IgD-negative memory B cell (primary cell): ENCODE measurements around the gene CPXM1. TPM values are rescaled to one million over a fixed set of nuclear protein-coding genes. Genes with fewer than 3 reads are reported as not detected.

ENCODE experiments used
- H3K27ac Mint-ChIP-seq, 3 donors: one replicate each; pipeline ENCODE4 v1.8.0; 2020 to 2022; ENCODE audit warnings: mild to moderate bottlenecking in 3 of 3, mixed read lengths in 3 of 3, moderate library complexity in 1 of 3
- H3K27me3 Mint-ChIP-seq: one replicate; pipeline ENCODE4 v1.8.0; 2021; ENCODE audit warnings: mixed read lengths
- H3K36me3 Mint-ChIP-seq: one replicate; pipeline ENCODE4 v1.8.0; 2020; ENCODE audit warnings: mild to moderate bottlenecking, mixed read lengths
- H3K4me1 Mint-ChIP-seq, 3 donors: one replicate each; pipeline ENCODE4 v1.8.0; 2020 to 2022; ENCODE audit warnings: mixed read lengths in 3 of 3, mild to moderate bottlenecking in 1 of 3
- H3K4me3 Mint-ChIP-seq, 4 donors: one replicate each; pipeline ENCODE4 v1.8.0; 2020 to 2022; ENCODE audit warnings: mild to moderate bottlenecking in 4 of 4, mixed read lengths in 4 of 4, moderate library complexity in 3 of 4
- H3K9me3 Mint-ChIP-seq, 3 donors: one replicate each; pipeline ENCODE4 v1.8.0; 2020 to 2021; ENCODE audit warnings: mixed read lengths in 3 of 3, mild to moderate bottlenecking in 1 of 3
- polyA plus RNA-seq: library from polyadenylated mRNA; unstranded; fragments of 300-500 nt; fragmentation: Illumina TruSeq; gene quantifications from one replicate; pipeline ENCODE4 v1.2.3, GENCODE V29; 2021

Gene CPXM1
- polyA plus RNA-seq, 1 donor from 2014 or later: 1.1 TPM

- peaks cover 5 to 12% (median 8%) of the 10 kb centered on the region in 3 donors for H3K4me1 Mint-ChIP-seq
- H3K27ac Mint-ChIP-seq: no peak overlapping the region
- H3K36me3 Mint-ChIP-seq: peaks cover under 1% of the 10 kb centered on the region
- peaks cover 0 to under 1% (median 0%) of the 10 kb centered on the region in 3 donors for H3K9me3 Mint-ChIP-seq
- peaks cover 49% of the 10 kb centered on the region for H3K27me3 Mint-ChIP-seq
- H3K4me3 Mint-ChIP-seq: no peak overlapping the region
These were observed 44.3 kb downstream of the CPXM1 start for GRCh38 chr20:2756056-2756611.

- Mint-ChIP-seq H3K4me3 (no peak overlapping the region), H3K4me1 (peaks cover 5 to 15% (median 14%) of the 10 kb centered on the region in 3 donors), H3K9me3 (no peaks in the 10 kb centered on the region), H3K27me3 (peaks cover 52% of the 10 kb centered on the region), H3K36me3 (no peaks in the 10 kb centered on the region), H3K27ac (no peak overlapping the region)
These were observed 44.9 kb downstream of the CPXM1 start for GRCh38 chr20:2755451-2756055.

GRCh38 chr20:2754424-2754823 is 46.0 kb downstream of the CPXM1 start:
- Mint-ChIP-seq H3K9me3 (no peaks in the 10 kb centered on the region), H3K27ac (no peak overlapping the region), H3K4me3 (peak overlapping the region in 1 of 4 donors; percentile 31), H3K4me1 (peaks cover 5 to 15% (median 14%) of the 10 kb centered on the region in 3 donors), H3K27me3 (peaks cover 60% of the 10 kb centered on the region), H3K36me3 (no peaks in the 10 kb centered on the region)

- H3K27ac Mint-ChIP-seq: no peak overlapping the region
- H3K27me3 Mint-ChIP-seq: peaks cover 60% of the 10 kb centered on the region
- H3K4me1 Mint-ChIP-seq: peaks cover 5 to 15% (median 14%) of the 10 kb centered on the region in 3 donors
- H3K4me3 Mint-ChIP-seq: peak overlapping the region; percentile 31 to 92 (median 80)
- H3K9me3 Mint-ChIP-seq: no peaks in the 10 kb centered on the region
- H3K36me3 Mint-ChIP-seq: no peaks in the 10 kb centered on the region
These were observed 46.9 kb downstream of the CPXM1 start for GRCh38 chr20:2753461-2754040.

- H3K4me1 Mint-ChIP-seq: peaks cover 5 to 15% (median 14%) of the 10 kb centered on the region in 3 donors
- no peak overlapping the region for H3K27ac Mint-ChIP-seq
- H3K27me3 Mint-ChIP-seq: peaks cover 57% of the 10 kb centered on the region
These were observed 47.6 kb downstream of the CPXM1 start for GRCh38 chr20:2752567-2753460.

GRCh38 chr20:2751878-2752566 is 48.4 kb downstream of the CPXM1 start:
- peaks cover 51% of the 10 kb centered on the region for H3K27me3 Mint-ChIP-seq
- H3K36me3 Mint-ChIP-seq: no peaks in the 10 kb centered on the region
- H3K4me1 Mint-ChIP-seq: peaks cover 5 to 15% (median 14%) of the 10 kb centered on the region in 3 donors
- H3K27ac Mint-ChIP-seq: no peak overlapping the region
- H3K9me3 Mint-ChIP-seq: no peaks in the 10 kb centered on the region
- H3K4me3 Mint-ChIP-seq: peak overlapping the region in 1 of 4 donors; percentile 92

More at GRCh38 chr20:2752567-2753460, 47.6 kb downstream of the CPXM1 start:
- Mint-ChIP-seq H3K36me3 (no peaks in the 10 kb centered on the region), H3K4me3 (peak overlapping the region; percentile 31 to 92 (median 80)), H3K9me3 (no peaks in the 10 kb centered on the region)

GRCh38 chr20:2751347-2751877 is 49.0 kb downstream of the CPXM1 start:
- Mint-ChIP-seq H3K36me3 (no peaks in the 10 kb centered on the region), H3K4me3 (peak overlapping the region; percentile 64 to 86 (median 77)), H3K4me1 (peaks cover 5 to 15% (median 14%) of the 10 kb centered on the region in 3 donors), H3K9me3 (no peaks in the 10 kb centered on the region), H3K27me3 (peaks cover 45% of the 10 kb centered on the region), H3K27ac (no peak overlapping the region)

- H3K9me3 Mint-ChIP-seq: no peaks in the 10 kb centered on the region
- H3K4me3 Mint-ChIP-seq: peak overlapping the region; percentile 64 to 86 (median 74)
- no peaks in the 10 kb centered on the region for H3K36me3 Mint-ChIP-seq
- peaks cover 5 to 15% (median 14%) of the 10 kb centered on the region in 3 donors for H3K4me1 Mint-ChIP-seq
- peaks cover 43% of the 10 kb centered on the region for H3K27me3 Mint-ChIP-seq
- no peak overlapping the region for H3K27ac Mint-ChIP-seq
These were observed 49.8 kb downstream of the CPXM1 start for GRCh38 chr20:2750491-2751251.

GRCh38 chr20:2749951-2750490 is 50.4 kb downstream of the CPXM1 start:
- peaks cover 5 to 15% (median 14%) of the 10 kb centered on the region in 3 donors for H3K4me1 Mint-ChIP-seq
- peak overlapping the region in 2 of 4 donors; percentile 6 to 86 for H3K4me3 Mint-ChIP-seq
- no peaks in the 10 kb centered on the region for H3K36me3 Mint-ChIP-seq
- H3K27ac Mint-ChIP-seq: peak overlapping the region in 1 of 3 donors; percentile 57
- peaks cover 39% of the 10 kb centered on the region for H3K27me3 Mint-ChIP-seq
- no peaks in the 10 kb centered on the region for H3K9me3 Mint-ChIP-seq

GRCh38 chr20:2749343-2749950 is 51.0 kb downstream of the CPXM1 start:
- Mint-ChIP-seq H3K27ac (peak overlapping the region in 1 of 3 donors; percentile 57), H3K4me3 (no peak overlapping the region), H3K36me3 (no peaks in the 10 kb centered on the region), H3K27me3 (peaks cover 34% of the 10 kb centered on the region), H3K9me3 (no peaks in the 10 kb centered on the region), H3K4me1 (peaks cover 5 to 15% (median 14%) of the 10 kb centered on the region in 3 donors)

- Mint-ChIP-seq H3K27me3 (peaks cover 28% of the 10 kb centered on the region), H3K27ac (no peak overlapping the region), H3K9me3 (no peaks in the 10 kb centered on the region), H3K36me3 (no peaks in the 10 kb centered on the region), H3K4me1 (peaks cover 5 to 12% (median 12%) of the 10 kb centered on the region in 3 donors), H3K4me3 (no peak overlapping the region)
These were observed 51.7 kb downstream of the CPXM1 start for GRCh38 chr20:2748551-2749342.

GRCh38 chr20:2747676-2748235 is 52.7 kb downstream of the CPXM1 start:
- peaks cover 0 to 12% (median 9%) of the 10 kb centered on the region in 3 donors for H3K4me1 Mint-ChIP-seq
- H3K4me3 Mint-ChIP-seq: no peak overlapping the region
- no peak overlapping the region for H3K27ac Mint-ChIP-seq
- H3K27me3 Mint-ChIP-seq: peaks cover 28% of the 10 kb centered on the region
- H3K36me3 Mint-ChIP-seq: no peaks in the 10 kb centered on the region
- no peaks in the 10 kb centered on the region for H3K9me3 Mint-ChIP-seq
